BLaER1 (cell line): Measurements from ENCODE around the gene SEMA4G.

Experiments
- H3K27ac ChIP-seq: shearing (Covaris generic); formaldehyde crosslinking; 2 replicates; pipeline ENCODE4 v1.8.1; 2022
- H3K27me3 ChIP-seq: shearing (Covaris generic); formaldehyde crosslinking; 2 replicates; pipeline ENCODE4 v1.8.1; 2022
- H3K36me3 ChIP-seq: shearing (Covaris generic); formaldehyde crosslinking; 2 replicates; pipeline ENCODE4 v1.8.1; 2022
- H3K4me1 ChIP-seq: shearing (Covaris generic); formaldehyde crosslinking; 2 replicates; pipeline ENCODE4 v1.8.1; 2022
- H3K4me2 ChIP-seq: shearing (Covaris generic); formaldehyde crosslinking; 2 replicates; pipeline ENCODE4 v1.8.1; 2022
- H3K4me3 ChIP-seq: shearing (Covaris generic); formaldehyde crosslinking; 2 replicates; pipeline ENCODE4 v1.8.1; 2022
- H3K9ac ChIP-seq: shearing (Covaris generic); formaldehyde crosslinking; 2 replicates; pipeline ENCODE4 v1.8.1; 2022
- H3K9me3 ChIP-seq: shearing (Covaris generic); formaldehyde crosslinking; 2 replicates; pipeline ENCODE4 v1.8.1; 2022
- H4K20me1 ChIP-seq: shearing (Covaris generic); formaldehyde crosslinking; 2 replicates; pipeline ENCODE4 v1.8.1; 2022
- Cebpa-rat ChIP-seq: shearing (Covaris generic); IDR thresholded peaks from 2 replicates; pipeline ENCODE4 v1.8.1; 2022

SEMA4G gene

GRCh38 chr10:100978901-100979195 is 9.5 kb downstream of the SEMA4G start:
- no peak overlapping the region for H3K27ac ChIP-seq
- no peak overlapping the region for H3K4me3 ChIP-seq
- H3K36me3 ChIP-seq: peaks cover 63% of the 10 kb centered on the region
- H3K9me3 ChIP-seq: no peaks in the 10 kb centered on the region
- TF ChIP-seq Cebpa-rat: no peak
- no peaks in the 10 kb centered on the region for H3K4me1 ChIP-seq
- peaks cover 10% of the 10 kb centered on the region for H4K20me1 ChIP-seq
- H3K4me2 ChIP-seq: no peak overlapping the region
- no peak overlapping the region for H3K9ac ChIP-seq
- no peaks in the 10 kb centered on the region for H3K27me3 ChIP-seq

GRCh38 chr10:100979791-100980272 is 10.5 kb downstream of the SEMA4G start:
- no peak overlapping the region for H3K4me3 ChIP-seq
- H3K27ac ChIP-seq: no peak overlapping the region
- TF ChIP-seq Cebpa-rat: no peak
- no peaks in the 10 kb centered on the region for H3K27me3 ChIP-seq
- peaks cover 73% of the 10 kb centered on the region for H3K36me3 ChIP-seq
- no peaks in the 10 kb centered on the region for H3K4me1 ChIP-seq
- no peaks in the 10 kb centered on the region for H3K9me3 ChIP-seq
- H3K4me2 ChIP-seq: no peak overlapping the region
- peaks cover 14% of the 10 kb centered on the region for H4K20me1 ChIP-seq
- no peak overlapping the region for H3K9ac ChIP-seq

GRCh38 chr10:100980311-100980710 is 11.0 kb downstream of the SEMA4G start:
- H3K36me3 ChIP-seq: peaks cover 78% of the 10 kb centered on the region
- H3K27me3 ChIP-seq: no peaks in the 10 kb centered on the region
- H3K27ac ChIP-seq: no peak overlapping the region
- H3K9me3 ChIP-seq: no peaks in the 10 kb centered on the region
- H4K20me1 ChIP-seq: peaks cover 19% of the 10 kb centered on the region
- no peak for TF ChIP-seq Cebpa-rat
- H3K4me2 ChIP-seq: no peak overlapping the region
- no peak overlapping the region for H3K9ac ChIP-seq
- H3K4me1 ChIP-seq: peaks cover 2% of the 10 kb centered on the region; the same call in 1 of the 2 replicates
- no peak overlapping the region for H3K4me3 ChIP-seq

DNA sequence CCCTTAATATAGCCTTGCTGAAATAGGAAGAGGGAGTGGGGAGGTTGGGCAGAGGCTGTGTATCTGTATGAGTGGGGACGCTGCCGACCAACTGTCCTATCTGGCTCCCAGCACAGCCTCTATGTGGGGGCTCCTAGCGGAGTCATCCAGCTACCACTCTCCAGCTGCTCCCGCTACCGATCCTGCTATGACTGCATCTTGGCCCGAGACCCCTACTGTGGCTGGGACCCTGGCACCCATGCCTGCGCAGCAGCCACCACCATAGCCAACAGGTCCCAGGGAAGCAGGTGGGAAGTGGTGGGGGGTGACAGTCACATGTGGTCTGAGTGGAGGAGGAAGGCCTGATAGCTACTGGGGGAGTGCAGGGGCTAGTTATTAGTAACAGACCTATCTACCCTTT is 11.4 kb downstream of the SEMA4G start:
- peaks cover 23% of the 10 kb centered on the region for H4K20me1 ChIP-seq
- H3K4me3 ChIP-seq: no peak overlapping the region
- no peak overlapping the region for H3K4me2 ChIP-seq
- no peaks in the 10 kb centered on the region for H3K9me3 ChIP-seq
- peaks cover 82% of the 10 kb centered on the region for H3K36me3 ChIP-seq
- H3K4me1 ChIP-seq: peaks cover 6% of the 10 kb centered on the region
- no peaks in the 10 kb centered on the region for H3K27me3 ChIP-seq
- no peak for TF ChIP-seq Cebpa-rat
- no peak overlapping the region for H3K9ac ChIP-seq
- H3K27ac ChIP-seq: no peak overlapping the region

DNA sequence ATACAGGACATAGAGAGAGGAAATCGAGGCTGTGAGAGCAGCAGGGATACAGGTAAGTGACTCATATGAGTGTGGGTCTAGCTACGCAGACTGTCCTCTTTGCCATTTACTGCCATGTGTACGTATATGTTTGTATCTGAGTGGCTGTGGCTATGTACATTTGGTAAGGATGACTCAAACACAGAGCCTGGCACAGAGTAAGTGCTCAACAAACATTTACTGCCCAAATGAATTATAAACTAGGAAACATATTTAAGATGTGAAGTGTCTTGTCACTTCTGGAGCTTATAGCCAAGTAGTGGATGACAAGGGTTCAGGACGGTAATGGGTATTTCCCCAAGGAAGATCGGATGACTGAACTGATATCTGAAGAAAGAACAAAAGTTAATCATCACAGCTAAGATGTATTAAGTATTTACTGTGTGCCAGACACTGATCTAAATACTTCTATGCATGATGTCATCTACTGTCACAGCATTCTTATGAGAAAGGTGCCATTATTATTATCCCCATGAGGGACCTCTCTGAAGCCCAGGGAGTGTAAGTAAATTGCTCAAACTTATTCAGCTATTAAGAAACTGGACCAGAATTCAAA is 12.0 kb downstream of the SEMA4G start:
- Histone ChIP-seq H3K36me3 (peaks cover 87% of the 10 kb centered on the region), H3K27ac (no peak overlapping the region), H3K4me1 (peaks cover 12% of the 10 kb centered on the region), H3K4me3 (no peak overlapping the region), H3K27me3 (no peaks in the 10 kb centered on the region), H3K9me3 (no peaks in the 10 kb centered on the region), H3K9ac (no peak overlapping the region), H4K20me1 (peaks cover 29% of the 10 kb centered on the region), H3K4me2 (no peak overlapping the region)
- no peak for TF ChIP-seq Cebpa-rat

DNA sequence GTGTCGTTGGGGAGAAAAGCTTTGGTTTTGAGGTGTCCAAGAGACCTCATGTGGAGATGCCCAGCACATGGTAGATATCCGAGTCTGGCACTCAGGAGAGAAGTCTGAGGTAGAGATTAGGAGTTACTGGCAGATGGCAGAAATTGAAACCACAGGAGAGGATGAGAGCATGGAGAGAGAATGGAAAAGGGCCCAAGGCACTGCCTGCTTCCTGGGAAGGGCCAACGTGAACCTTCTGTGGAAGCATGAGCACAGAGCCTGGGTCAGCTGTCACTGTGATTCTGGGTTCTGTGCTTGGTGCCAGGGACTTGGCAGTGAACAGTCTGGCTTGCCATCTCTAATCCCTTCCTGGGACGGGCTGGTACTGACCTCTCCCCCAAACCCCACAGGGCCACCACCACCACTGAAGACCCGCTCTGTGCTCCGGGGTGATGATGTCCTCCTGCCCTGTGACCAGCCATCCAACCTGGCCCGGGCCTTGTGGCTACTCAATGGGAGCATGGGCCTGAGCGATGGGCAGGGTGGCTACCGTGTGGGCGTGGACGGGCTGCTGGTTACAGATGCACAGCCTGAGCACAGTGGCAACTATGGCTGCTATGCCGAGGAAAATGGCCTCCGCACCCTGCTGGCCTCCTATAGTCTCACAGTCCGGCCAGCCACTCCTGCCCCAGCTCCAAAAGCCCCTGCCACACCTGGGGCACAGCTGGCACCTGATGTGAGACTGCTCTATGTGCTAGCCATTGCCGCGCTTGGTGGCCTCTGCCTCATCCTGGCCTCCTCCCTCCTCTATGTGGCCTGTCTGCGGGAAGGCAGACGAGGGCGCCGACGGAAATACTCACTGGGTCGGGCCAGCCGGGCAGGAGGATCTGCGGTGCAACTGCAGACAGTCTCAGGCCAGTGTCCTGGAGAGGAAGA is 13.9 kb downstream of the SEMA4G start:
- H3K9ac ChIP-seq: no peak overlapping the region
- H3K27ac ChIP-seq: no peak overlapping the region
- no peak overlapping the region for H3K4me2 ChIP-seq
- peaks cover 28% of the 10 kb centered on the region; the same call in 1 of the 2 replicates for H4K20me1 ChIP-seq
- no peak overlapping the region for H3K4me3 ChIP-seq
- H3K36me3 ChIP-seq: peaks cover 79% of the 10 kb centered on the region
- H3K27me3 ChIP-seq: no peaks in the 10 kb centered on the region
- TF ChIP-seq Cebpa-rat: no peak
- no peaks in the 10 kb centered on the region for H3K9me3 ChIP-seq
- peaks cover 23% of the 10 kb centered on the region for H3K4me1 ChIP-seq

- H3K9me3 ChIP-seq: no peaks in the 10 kb centered on the region
- H3K4me2 ChIP-seq: no peak overlapping the region
- peaks cover 32% of the 10 kb centered on the region for H3K4me1 ChIP-seq
- H3K27ac ChIP-seq: no peak overlapping the region
- peaks cover 37% of the 10 kb centered on the region for H4K20me1 ChIP-seq
- H3K36me3 ChIP-seq: peaks cover 76% of the 10 kb centered on the region
- no peaks in the 10 kb centered on the region for H3K27me3 ChIP-seq
- no peak for TF ChIP-seq Cebpa-rat
- no peak overlapping the region for H3K4me3 ChIP-seq
- no peak overlapping the region for H3K9ac ChIP-seq
Observed at GRCh38 chr10:100983868-100984671, 14.8 kb downstream of the SEMA4G start.

DNA sequence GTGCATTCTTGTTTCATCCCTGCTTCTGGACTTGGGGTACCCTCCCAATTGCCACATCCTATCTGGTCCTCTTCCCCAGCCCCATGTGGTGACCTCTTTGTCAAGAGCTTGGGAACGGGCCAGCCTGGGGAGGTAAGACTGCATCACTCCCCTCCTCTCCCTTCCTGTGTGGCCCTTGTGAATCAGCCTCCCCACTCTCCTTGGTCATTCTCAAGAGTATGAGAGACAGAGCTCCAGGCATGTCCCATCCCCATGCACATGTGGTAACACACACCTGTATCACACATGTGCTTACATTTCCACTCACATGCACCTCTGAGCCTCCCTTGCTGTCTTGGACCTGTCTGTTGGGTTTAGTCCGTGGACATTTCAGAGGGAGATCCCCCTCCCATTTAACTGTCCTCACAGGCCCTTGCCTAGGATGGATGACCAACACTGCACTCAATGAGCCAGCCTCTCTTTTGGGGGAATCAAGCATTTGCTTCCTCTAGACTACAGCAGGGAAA is 15.4 kb downstream of the SEMA4G start:
- Histone ChIP-seq H3K9ac (no peak overlapping the region), H3K4me1 (peaks cover 39% of the 10 kb centered on the region), H3K27me3 (no peaks in the 10 kb centered on the region), H4K20me1 (peaks cover 43% of the 10 kb centered on the region), H3K4me3 (no peak overlapping the region), H3K27ac (no peak overlapping the region), H3K36me3 (peaks cover 76% of the 10 kb centered on the region), H3K9me3 (no peaks in the 10 kb centered on the region), H3K4me2 (no peak overlapping the region)
- no peak for TF ChIP-seq Cebpa-rat

DNA sequence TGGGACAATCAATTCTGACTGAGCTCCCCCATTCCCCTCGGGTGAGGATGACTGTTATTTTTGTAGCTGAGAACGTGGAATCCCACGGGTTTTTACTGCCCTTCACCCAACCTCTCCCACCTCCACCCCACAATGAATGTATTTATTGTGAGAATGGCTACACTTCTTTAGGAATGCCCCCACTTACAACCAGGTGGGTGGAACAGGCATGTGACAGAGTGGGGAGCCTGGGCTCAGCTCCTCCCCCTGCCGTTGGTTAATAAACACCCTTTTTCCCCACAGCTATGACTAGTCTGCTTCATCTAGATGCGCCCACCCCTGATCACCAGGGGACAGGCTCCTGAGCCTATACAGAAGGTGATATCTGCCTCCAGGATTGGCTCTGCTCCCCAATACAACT is 16.0 kb downstream of the SEMA4G start:
- no peak overlapping the region for H3K4me2 ChIP-seq

More for the DNA sequence above, 16.0 kb downstream of the SEMA4G start:
- Histone ChIP-seq H3K27me3 (no peaks in the 10 kb centered on the region), H3K27ac (no peak overlapping the region), H3K4me3 (no peak overlapping the region), H3K9ac (no peak overlapping the region), H3K4me1 (peaks cover 45% of the 10 kb centered on the region), H3K9me3 (no peaks in the 10 kb centered on the region), H3K36me3 (peaks cover 76% of the 10 kb centered on the region), H4K20me1 (peaks cover 49% of the 10 kb centered on the region)
- TF ChIP-seq Cebpa-rat: no peak
